ENCODE results near the gene FXR2.

The FXR2 gene

DNA sequence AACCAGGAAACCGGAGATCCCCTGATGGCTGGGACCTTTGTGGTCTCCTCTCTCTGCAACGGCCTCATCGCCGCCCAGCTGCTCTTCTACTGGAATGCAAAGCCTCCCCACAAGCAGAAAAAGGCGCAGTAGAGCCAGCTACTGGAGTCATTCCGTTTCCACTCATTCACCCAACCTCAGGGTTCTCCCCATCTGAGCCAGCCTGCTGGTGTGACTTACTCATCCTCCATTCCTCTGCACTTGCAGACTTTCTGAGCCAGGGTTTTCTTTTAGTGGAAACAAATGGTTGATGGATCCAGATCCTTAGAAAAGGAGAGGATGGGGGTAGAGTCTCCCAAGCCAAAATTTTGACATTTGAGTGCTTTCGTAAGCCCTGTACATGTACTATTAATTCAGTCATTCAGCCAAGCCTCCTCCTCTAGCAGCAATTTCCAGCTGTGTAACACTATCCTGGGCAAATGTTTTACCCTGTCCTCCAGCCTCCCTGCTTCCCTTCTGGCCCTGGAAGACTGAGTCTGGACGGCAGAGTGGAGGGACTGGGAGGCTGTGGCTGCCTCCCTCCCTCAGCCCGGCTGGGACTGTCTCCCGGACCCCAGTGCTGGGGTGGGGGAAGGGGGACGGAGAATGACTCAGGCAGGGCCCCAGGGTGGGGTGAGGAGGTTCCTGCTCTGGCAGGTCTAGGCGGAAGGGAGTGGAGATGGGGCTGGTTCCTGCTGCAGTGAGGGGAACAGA, 27.1 kb downstream of the FXR2 start:
- peak in 2 of 3 donors; percentile 49 to 52 for DNase-seq

DNA sequence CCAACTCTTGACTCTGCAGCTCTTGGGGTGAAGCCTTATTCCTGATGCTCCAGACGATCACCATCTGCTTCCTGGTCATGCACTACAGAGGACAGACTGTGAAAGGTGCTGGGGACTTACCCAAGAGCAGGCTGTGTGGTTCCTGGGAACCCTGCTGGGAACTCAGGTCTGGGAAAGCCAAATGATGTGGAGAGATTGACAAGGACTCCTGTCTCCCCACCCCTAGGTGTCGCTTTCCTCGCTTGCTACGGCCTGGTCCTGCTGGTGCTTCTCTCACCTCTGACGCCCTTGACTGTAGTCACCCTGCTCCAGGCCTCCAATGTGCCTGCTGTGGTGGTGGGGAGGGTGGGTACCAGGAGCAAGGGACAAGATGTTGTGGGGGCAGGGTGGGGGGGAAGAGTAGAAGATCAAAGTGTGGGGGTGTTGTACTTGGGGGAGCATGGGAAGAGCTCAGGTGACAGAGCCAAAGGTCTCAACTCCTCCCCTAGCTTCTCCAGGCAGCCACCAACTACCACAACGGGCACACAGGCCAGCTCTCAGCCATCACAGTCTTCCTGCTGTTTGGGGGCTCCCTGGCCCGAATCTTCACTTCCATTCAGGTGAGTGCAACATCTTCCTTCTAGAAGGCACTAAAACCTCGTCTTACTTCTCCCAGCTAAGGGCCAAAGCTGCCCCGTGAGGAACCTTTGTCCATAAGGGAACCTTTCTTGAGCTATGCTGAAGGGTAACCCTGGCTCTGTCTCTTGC, 27.9 kb downstream of the FXR2 start:
- no peak for DNase-seq

DNA sequence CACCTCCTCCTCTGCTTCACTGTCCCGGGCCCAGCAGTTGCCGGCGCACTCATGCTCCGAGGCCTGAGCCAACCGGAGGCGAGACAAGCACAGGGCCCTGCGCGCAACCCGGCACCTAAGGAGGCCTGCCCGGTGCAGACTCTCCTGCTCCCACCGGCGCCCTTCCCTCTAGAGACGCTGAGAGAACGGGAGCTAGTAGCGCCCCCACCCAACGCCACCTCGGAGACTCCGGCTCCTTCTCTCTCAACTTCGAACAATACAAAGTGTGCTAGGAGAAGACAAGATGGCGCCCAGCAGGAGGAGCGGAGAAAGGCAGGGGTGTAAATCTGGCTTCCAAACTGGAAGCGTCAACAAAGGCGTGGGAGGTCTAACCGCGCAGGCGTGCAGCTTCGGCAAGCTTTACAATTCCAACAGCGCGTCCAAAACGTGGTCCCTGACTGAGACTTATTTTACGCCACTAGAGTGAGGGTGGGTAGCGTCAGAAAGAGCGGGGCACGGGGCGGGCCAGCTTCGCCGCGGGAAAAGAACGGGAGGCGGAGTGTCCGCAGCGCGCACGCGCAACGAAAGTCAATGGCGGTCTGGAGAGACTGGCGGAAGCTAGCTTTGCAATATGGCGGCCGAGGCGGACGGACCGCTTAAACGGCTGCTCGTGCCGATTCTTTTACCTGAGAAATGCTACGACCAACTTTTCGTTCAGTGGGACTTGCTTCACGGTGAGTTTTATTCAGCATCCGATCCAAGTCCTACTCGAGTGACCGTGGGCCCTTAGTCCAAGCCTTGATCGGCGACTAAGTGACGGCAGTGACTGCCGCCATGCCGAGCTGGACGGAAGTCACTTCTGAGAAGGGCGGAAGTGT, 31.2 kb downstream of the FXR2 start, which contains the start of gene MPDU1:
Gene MPDU1 (plus strand): TSS at position 600 of the 857 bp plus-strand sequence. CDS start 11 bp downstream, at position 611.
- peak; percentile 97 to 99 (median 99) for DNase-seq

DNA sequence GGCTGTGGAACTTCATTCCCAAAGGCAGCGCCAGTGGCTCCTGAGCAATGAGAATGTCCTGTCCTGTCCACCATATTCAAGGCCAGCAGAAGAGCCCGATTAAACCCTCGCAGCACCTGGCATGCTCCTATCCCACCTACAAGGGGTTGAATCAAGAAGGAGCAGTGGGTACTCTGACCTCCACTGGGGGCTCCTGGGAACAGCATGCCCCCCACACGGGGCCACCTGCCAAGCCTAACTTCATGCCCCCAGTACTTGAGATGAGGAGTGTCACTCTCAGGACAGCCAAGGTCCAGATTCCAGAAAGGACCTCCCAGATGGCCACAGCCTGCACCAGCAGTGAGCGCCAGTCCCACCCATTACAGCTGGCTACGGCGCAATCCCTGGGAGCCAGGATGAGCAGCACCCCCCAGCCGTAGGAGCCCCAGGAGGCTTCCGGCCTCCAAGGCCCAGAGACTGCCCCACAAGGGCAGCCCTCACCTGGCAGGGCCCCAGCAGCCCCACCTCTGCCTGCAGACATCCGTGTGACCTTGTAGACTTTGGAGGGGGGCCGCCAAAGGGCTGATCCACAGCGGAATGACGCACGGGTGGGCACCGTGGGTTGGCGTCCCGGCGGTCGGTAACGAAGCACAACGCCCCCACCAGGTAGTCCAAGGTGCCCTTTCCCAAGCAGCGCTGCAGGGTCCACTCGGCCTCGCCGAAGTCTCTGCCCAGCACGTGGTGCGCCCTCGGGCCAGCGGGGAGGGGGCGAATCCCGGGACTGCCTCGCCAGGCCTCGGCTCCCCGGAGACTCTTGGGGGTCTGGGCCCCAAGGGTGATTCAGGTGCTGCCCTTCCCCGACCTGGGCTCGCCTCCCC, 32.1 kb downstream of the FXR2 start:
- DNase-seq = no peak

DNA sequence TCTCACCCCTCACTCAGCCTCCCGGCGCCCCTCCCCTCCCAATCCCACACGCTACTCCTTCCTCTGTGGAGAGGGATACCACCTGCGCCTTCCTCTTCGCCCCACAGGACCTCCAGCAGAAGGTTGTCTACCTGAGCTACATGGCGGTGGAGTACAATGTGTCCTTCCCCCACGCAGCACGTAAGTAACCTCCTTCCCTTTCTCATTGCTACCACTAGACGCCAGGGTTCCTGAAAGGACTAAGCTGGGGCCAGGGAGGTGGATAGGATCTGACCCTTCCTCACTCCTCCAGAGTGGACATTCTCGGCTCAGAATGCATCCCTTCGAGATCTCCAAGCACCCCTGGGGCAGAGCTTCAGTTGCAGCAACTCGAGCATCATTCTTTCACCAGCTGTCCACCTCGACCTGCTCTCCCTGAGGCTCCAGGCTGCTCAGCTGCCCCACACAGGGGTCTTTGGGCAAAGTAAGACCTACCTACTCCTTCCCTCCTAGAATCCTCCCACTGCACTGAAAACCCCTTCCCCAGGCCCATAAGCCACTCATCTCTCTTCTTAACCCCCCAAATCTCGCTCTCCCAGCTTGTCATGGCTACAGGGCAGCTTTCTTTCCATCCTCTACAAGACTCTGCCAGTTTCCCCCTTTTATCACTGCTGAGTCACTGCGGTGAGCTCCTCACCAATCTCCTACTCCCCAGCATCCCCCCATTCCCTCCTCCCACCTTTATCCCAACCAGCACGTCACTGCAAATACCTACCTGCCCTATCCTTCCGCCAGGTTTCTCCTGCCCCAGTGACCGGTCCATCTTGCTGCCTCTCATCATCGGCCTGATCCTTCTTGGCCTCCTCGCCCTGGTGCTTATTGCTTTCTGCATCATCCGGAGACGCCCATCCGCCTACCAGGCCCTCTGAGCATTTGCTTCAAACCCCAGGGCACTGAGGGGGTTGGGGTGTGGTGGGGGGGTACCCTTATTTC, 33.8 kb downstream of the FXR2 start:
- peak; percentile 34 to 48 (median 46) for DNase-seq

DNA sequence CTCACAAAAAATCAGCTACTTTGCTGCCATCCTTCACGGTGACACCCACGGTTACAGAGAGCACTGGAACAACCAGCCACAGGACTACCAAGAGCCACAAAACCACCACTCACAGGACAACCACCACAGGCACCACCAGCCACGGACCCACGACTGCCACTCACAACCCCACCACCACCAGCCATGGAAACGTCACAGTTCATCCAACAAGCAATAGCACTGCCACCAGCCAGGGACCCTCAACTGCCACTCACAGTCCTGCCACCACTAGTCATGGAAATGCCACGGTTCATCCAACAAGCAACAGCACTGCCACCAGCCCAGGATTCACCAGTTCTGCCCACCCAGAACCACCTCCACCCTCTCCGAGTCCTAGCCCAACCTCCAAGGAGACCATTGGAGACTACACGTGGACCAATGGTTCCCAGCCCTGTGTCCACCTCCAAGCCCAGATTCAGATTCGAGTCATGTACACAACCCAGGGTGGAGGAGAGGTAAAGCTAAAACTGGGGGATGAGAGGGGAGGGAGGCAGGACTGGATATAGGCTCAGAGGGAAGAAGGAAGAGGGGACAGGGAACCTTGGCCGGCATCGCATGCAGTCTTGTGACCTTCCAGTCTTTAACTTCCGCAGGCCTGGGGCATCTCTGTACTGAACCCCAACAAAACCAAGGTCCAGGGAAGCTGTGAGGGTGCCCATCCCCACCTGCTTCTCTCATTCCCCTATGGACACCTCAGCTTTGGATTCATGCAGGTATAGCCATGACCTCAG, 34.7 kb downstream of the FXR2 start:
- DNase-seq = peak; percentile 48 to 64 (median 49)

DNA sequence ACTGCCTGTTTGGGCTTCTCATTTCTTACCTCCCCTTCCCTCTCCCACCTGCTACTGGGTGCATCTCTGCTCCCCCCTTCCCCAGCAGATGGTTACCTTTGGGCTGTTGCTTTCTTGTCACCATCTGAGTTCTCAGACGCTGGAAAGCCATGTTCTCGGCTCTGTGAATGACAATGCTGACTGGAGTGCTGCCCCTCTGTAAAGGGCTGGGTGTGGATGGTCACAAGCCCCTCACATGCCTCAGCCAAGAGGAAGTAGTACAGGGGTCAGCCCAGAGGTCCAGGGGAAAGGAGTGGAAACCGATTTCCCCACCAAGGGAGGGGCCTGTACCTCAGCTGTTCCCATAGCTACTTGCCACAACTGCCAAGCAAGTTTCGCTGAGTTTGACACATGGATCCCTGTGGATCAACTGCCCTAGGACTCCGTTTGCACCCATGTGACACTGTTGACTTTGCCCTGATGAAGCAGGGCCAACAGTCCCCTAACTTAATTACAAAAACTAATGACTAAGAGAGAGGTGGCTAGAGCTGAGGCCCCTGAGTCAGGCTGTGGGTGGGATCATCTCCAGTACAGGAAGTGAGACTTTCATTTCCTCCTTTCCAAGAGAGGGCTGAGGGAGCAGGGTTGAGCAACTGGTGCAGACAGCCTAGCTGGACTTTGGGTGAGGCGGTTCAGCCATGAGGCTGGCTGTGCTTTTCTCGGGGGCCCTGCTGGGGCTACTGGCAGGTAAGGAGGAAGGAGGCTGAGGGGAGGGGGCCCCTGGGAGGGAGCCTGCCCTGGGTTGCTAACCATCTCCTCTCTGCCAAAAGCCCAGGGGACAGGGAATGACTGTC, 35.5 kb downstream of the FXR2 start, which contains the start of gene CD68:
Gene CD68 (plus strand): TSS at position 638 of the 833 bp plus-strand sequence. CDS start 40 bp downstream, at position 678.
- DNase-seq = peak; percentile 95 to 99 (median 98)

DNA sequence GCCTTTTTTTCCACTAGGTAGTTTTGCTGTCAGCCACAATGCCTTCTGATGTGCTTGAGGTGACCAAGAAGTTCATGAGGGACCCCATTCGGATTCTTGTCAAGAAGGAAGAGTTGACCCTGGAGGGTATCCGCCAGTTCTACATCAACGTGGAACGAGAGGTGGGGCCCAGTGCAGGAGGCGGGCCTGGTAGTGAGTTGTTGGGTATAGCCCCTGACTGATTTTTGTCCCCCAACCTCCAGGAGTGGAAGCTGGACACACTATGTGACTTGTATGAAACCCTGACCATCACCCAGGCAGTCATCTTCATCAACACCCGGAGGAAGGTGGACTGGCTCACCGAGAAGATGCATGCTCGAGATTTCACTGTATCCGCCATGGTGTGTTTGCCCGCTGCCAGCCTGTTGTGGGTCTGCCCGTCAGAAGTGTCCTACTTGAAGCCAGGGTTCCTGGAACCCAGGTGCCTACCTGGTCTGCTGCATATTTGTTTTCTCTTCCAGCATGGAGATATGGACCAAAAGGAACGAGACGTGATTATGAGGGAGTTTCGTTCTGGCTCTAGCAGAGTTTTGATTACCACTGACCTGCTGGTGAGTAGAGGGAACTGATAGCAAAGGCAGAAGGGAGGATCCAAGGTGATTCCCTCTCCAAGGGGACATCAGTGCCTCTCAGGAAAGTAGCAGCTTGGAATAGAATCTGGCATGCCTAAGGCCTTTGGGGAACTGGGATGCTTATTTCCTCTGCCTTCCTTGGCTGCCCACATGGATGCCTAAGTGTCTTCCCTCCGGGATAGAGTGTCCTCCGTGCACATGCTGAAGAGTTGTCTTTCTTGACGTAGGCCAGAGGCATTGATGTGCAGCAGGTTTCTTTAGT, 37.1 kb downstream of the FXR2 start:
- no peak for DNase-seq

DNA sequence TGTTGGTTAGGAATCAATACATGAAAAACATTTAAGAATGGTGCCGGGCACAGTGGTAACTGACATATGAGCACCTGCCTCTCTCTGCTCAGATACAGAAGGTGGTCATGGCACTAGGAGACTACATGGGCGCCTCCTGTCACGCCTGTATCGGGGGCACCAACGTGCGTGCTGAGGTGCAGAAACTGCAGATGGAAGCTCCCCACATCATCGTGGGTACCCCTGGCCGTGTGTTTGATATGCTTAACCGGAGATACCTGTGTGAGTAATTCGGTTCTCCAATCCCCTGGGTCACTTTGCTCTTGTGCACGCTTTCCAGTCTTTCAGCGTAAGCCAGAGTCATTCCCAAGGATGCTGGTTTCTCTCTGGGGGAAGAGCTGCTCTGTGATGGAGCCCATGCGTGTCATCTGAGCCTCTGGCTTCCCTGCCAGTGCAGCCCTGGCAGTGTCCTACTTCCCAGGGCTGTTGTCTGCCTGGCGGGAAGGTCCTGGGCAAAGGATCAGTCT, 38.2 kb downstream of the FXR2 start:
- no peak for DNase-seq

DNA sequence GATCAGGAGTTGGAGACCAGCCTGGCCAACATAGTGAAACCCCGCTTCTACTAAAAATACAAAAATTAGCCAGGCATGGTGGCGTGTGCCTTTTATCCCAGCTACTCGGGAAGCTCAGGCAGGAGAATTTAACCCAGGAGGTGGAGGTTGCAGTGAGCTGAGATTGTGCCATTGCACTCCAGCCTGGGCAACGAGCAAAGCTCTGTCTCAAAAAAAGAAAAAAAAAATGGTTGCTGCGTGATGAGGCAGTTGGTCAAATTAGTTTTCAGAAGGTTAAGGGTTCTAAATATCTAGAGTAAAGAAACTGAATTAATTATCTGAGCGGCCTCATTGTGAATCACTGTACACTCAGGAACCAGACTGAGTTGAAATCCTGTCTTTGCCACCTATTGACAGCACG, 38.7 kb downstream of the FXR2 start:
- DNase-seq = no peak

DNA sequence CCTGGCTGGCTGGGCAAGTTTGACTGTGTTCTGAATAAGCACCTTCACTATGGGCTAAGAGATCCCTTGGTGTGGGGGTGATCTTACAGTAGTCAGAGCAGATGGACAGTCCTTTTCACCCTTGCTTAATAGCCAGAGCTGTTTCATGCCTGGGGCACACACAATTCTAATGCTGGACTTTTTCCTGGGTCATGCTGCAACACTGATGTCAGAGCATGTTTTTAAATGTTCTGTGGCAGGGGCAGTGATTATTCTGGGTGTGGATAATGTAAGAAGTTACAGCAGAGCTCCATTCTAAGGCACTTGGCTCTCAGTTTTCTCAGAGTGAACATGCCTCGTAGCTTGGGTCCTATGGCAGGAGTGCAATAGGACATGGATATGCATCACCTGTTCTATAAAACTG, 39.2 kb downstream of the FXR2 start:
- DNase-seq = peak in 1 of 3 donors; percentile 33

DNA sequence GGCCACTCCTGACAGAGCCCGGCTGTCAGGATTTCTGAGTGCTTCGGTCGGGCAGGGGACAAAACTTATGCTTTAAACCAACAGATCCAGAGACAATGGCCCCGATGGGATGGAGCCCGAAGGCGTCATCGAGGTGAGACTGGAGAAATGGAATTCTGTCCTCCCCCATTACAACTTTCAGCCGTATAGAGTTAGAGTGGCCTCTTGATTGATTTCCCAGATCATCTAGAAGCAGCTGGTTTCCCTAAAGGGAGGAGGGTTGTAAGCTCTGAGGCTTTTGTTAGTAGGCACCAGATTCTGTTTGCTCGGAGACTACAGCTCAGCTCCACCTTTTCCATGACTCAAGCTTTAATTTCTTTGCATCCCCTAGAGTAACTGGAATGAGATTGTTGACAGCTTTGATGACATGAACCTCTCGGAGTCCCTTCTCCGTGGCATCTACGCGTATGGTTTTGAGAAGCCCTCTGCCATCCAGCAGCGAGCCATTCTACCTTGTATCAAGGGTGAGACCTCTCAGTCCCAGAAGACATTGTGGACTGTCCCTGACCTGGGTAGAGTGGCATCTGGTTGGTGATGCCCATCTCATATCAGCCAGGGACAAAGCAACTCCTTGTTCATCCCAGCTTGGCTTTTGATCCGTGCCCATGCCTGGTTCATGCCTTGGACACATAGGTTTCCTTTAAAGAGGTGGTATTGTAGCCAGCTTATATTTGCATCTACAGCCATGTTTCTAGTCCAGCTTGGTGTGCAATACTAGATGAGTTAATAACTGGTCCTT, 40.3 kb downstream of the FXR2 start:
- peak in 1 of 3 donors; percentile 33 for DNase-seq

DNA sequence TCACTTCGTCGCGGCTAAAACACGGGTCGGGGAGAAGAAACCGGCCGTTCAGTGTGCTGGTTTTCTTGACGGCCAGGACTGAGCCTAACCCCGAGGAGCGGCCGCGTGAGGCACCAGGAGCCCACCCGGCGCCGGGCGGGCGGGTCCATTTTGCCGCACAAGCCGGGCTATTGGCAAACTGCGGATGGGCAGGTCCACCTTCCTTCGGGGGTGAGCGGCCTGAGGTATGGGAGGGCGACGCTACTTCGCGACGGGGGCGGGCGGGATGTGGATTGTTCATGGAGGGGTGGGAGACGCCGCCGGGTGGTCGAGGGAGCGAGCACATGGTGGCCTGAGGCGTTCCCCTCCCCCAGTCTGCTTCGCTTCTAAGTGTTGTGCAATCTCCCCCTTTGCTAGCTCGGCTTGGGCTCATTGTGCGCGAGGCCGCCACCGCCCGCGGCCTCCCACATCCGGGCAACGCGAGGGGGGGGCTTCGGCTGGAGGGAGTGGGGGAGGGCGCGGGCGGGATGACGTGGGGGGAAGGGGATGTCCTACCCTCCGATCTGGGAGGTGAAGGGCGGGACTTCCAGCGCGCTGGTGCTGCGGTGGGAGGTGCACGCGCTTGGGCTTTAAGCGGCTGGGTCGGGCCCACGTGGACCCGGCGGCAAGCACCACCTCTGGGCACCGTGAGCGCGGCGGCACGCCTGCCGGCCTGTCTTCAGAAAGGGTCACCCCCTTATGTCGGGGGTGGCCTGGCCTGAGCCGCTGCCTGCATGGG, 41.2 kb downstream of the FXR2 start:
- DNase-seq = peak; percentile 93 to 97 (median 95)

DNA sequence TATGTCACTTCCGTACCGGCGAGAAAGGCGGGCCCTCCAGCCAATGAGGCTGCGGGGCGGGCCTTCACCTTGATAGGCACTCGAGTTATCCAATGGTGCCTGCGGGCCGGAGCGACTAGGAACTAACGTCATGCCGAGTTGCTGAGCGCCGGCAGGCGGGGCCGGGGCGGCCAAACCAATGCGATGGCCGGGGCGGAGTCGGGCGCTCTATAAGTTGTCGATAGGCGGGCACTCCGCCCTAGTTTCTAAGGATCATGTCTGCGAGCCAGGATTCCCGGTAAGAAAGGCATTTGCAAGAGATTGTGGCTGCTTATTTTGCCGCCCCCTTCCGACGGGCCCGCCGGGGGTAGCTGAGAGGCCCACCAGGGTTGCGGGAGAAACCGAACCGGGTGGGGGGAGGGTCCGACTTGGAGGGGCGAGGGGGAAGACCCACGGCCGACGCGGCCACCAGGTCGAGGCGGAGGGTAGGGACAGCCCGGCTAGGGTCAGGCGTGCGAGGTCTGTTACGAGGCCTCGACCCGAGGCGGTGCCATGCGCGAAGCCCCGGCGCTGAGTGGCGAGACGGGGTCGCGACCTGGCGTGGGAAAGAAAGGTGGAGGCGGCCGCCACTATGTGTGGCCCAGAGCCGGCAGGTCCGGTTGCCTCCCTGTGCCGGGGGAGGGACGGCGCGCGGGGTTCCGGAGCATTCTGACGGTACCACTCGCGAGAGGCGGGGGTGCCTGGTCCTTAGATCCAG, 41.9 kb downstream of the FXR2 start:
- peak; percentile 99 to 100 (median 100) for DNase-seq

DNA sequence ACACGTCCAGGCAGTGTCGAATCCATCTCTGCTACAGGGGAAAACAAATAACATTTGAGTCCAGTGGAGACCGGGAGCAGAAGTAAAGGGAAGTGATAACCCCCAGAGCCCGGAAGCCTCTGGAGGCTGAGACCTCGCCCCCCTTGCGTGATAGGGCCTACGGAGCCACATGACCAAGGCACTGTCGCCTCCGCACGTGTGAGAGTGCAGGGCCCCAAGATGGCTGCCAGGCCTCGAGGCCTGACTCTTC, 42.4 kb downstream of the FXR2 start:
- DNase-seq = no peak

DNA sequence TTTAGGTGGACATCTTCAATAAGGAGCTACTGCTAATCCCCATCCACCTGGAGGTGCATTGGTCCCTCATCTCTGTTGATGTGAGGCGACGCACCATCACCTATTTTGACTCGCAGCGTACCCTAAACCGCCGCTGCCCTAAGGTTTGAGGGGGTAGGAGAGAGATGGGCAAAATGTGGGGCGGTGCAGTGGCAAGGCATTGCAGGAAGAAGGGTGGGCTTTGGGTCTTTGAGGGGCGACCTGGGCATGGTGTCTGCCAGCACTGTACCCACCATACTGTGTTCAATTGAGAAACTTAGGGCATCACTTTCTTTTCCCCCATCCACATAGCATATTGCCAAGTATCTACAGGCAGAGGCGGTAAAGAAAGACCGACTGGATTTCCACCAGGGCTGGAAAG, 44.3 kb downstream of the FXR2 start:
- no peak for DNase-seq
